SW480 (cell line): ENCODE results near the gene GMDS.
A peak's percentile ranks its signal among the peaks of the same experiment; 100 is the strongest.

Experiments
- DNase-seq: peaks from one replicate; pipeline ENCODE4 v3.0.0-alpha.2; 2016; ENCODE audit warnings: low spot score

Gene GMDS

DNA sequence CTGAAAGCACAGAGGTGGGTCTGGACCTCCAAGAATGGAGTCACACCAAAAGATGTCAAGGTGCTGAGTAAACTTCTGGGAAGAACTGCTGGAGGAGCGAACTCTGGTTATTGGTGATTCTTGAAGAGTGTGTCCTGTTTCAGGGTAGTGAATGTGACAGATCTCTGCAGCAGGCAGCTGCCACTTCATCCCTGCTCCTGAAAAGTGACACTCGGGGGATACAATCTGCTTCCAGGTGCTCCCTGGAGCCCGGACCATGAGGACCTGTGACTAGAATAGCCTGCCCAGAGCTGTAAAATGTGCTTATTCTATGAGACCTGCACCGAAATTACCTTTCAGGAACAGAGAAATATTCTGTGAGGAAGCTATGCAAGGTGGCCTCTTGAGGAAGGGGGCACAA is 444.6 kb downstream of the GMDS start:
- no peak for DNase-seq

GRCh38 chr6:1798965-1799325 is 446.5 kb downstream of the GMDS start:
- no peak for DNase-seq

GRCh38 chr6:1798303-1798964 is 447.0 kb downstream of the GMDS start:
- no peak for DNase-seq

- DNase-seq: peak; percentile 1
Measured at GRCh38 chr6:1797801-1798200, 447.6 kb downstream of the GMDS start.

DNA sequence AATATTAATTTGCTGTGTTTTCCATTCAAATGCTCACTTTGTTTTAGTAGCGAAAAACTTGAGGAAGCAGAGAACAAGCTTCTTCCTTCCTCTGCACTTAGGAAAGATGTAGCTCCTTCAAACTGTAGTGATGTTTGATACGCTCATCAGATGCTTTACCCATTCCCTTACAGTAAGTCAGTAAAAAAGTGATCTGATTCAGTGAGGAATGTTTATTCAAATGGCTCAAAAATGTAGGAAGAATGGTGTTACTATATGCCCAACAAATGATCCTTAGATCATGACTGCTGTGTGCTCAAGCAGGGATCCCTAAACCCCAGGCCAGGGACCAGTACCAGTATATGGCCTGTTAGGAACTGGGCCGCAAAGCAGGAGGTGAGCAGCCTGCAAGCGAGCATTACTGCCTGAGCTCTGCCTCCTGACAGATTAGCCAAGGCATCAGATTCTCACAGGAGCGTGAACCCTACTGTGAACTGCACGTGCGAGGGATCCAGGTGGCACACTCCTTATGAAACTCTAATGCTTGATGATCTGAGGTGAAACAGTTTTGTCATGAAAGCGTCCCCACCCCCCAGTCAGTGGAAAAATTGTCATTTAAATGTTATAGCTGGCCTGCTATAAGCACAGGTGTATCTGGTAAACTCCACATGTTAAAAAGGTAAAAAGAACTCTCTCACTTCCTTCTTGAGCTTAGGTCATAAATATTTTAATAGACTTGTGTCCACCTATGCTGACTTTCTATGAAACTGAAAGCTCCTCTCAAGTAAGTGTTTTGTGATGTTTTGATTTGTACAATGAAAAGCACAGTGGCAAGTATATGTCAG is 448.5 kb downstream of the GMDS start:
- no peak for DNase-seq

DNA sequence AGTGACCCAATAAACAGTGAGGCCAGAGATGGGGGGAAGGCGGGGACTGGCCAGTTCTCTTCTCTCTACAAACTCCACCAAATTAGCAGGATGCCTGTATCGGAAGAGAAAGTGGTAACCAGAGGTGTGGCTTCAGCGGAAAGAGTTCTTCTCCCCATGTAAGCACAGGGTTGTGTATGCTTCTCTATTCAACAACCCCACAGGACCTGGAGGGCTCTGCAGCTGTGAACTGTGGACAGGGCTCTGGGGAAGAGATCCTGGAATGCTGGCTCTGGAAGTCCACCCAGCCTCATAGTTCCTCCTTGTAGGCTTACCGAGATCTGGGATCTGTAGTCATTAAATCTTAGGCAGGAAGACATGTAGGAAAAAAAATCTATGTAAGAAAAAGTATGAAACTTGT is 449.5 kb downstream of the GMDS start:
- DNase-seq: no peak

- DNase-seq: peak; percentile 32
Measured at GRCh38 chr6:1792989-1793388, 452.4 kb downstream of the GMDS start.

DNA sequence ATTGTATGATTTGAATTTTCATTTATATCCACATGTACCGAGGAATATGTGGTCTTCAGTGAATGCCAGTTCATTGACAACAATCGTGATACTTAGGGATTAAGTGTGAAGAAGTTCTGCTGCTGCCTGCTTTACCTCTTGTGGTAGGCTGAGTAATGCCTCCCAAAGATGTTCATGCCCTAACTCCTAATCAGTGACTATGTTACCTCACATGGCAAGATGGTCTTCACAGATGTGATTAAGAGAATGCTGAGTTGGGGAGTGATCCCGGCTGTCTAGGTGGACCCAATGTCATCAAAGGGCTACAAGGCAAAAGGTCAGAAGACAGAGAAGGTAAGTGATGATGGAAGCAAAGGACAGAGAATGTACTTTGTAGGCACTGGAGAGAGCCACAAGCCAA is 454.7 kb downstream of the GMDS start:
- DNase-seq: no peak

GRCh38 chr6:1789092-1789491 is 456.3 kb downstream of the GMDS start:
- DNase-seq: no peak

DNA sequence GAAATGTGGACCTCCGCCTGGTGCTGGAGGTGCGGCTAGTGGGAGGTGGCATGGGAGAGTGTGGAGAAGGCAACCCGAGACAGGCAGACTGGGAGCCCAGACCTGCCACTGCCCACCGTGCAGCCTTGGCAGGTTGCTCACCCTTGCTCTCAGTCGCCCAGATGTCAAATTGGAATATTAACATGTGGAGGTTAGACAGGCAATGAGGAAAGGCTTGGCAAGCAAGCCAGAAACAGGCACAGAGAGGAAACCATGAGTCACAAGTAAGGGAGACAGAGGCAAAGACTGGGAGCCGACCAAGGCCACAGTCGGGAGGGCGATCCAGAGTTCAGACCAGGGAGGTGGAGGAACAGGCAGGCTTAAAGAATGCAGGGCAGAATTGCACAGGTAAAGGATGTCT is 457.5 kb downstream of the GMDS start:
- no peak for DNase-seq

DNA sequence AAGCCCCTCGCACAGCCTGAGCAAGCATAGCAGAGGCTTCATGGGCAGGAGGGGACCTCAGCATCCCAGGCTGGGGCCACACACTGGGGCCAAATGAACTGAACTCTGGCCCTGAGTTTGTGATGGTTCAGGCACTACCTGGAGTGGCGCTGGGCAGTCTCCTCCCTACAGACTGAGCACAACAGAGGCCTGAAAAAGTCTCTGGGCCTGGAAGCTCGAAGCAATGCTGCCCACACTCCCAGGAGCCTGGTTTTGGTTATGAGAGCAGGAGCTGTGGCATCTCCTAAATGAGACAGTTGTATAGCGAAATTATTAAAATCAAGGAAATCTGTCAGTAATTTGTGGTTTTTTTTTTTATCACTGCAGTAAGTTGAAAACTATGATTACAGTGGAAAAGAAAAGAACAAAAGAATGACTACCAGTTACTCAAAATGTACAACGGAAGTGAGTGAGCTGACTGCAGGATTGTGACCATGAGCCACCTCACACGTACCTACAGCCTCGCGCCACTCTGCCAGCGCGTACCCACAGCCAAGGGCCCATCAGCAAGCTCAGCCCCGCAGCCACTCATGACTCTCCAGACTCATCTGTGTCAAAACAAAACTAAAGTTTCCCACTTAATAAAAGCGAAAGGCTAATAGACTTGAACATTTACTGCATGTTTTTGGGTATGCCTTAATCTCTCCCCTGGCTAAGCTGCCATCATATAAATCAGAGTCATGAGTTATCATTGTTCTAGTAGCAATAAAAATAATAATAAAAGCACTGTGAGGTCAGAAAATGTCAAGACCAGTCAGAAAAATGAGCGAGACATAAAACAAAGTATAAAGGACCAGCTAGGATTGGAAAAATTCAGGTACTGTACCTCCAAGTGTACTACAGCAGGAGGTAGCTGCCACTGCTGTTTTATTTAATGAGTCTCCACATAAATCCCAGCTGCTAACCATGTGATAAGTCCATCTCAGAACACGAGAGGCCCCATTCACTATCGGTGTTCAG is 458.7 kb downstream of the GMDS start:
- DNase-seq: no peak

GRCh38 chr6:1784422-1784884 is 461.0 kb downstream of the GMDS start:
- no peak for DNase-seq

GRCh38 chr6:1781817-1782184 is 463.6 kb downstream of the GMDS start:
- no peak for DNase-seq

DNA sequence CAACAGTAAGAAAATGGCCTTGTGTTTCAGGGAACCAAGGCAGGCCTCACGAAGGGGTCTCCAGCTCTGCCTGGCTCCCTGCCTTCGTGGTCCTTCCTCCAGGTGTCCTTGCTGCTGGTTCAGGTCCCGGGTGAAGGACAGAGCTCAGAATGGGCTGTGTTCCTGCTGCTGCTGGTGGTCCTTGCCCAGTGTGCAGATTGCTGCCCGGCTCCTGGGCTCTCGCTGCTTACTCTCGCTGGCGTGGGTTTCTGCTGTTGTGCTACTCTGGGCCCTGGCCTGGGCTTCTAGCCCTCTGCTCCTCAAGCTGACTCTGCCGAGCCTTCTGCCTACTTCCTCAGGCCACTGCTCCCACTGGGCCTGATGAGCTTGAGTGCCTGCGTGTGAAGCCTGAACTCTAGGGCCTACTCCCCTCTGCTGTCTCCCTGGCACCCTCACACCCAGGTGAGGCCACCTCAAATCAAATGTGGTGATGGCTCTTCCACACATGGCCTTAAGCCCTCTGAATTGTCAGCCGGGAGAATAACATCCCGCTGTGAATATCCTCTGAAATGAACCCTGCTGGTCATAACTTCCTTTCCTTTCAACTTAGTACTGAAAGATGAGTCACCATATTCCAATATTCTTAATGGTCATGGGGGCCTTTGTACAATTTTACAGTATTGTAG is 464.1 kb downstream of the GMDS start:
- DNase-seq: peak; percentile 10

DNA sequence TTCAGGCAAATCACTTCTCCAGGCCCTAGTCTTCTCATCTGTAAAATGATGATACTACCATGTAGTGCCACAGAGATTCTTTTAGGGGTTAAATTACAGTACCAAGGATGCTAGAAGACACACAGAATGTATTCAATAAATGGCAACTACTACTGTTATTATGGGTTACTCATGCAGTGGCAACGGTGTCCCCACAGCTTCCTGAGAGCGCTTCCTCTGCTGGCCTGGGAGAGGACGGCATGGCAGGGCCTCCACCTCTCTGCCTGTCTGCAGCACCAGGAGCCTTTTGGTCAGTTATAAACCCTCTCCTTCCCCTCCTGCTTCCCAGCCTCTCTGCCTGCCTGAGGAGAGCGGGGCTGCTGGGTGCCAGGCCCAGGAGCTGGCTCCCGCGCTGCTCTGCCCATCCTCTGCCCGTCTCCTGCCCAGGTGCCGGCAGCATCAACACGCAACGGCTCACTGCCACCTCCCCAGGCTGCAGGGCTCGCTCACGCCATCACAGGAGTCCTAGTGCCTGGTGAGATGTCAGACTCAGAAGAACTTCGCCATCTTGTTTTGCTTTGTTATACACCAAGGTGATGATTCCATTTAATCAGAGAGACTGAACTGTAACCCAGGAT is 465.0 kb downstream of the GMDS start:
- no peak for DNase-seq

DNA sequence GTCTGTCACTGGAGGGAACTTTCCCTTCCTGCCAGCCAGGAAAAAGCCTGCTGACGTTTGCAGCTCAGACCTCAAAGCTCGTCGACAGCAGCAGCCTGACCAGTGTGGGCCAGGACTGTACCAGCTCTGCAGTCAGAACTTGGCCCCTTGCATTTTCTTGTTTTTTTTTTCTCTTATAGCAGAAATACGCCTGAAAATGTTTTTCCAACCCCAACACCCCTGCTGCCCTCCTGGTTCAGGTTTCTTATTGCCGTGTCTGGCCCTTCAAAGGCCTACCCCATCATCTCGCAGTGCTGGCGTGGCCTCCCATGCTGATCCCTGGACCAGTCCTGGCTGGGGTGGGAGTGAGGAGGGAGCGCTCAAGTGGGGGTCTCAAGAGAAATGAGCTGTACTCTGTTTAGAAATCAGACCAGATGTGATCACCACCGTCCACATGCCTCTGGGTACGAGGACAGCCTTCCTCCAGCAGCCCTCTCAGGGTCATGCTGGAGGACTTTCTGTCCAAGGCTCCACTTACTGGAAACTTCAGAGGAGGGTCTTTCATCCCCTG is 466.6 kb downstream of the GMDS start:
- DNase-seq: no peak

- no peak for DNase-seq
Measured at GRCh38 chr6:1777921-1778685, 467.3 kb downstream of the GMDS start.

- no peak for DNase-seq
Measured at GRCh38 chr6:1775441-1775840, 470.0 kb downstream of the GMDS start.

GRCh38 chr6:1774226-1774915 is 471.0 kb downstream of the GMDS start:
- DNase-seq: no peak

GRCh38 chr6:1773700-1774099 is 471.7 kb downstream of the GMDS start:
- DNase-seq: no peak
